Stimulated activated naive CD8-positive, alpha-beta T cell treated with anti-CD3 and anti-CD28 coated beads, Interleukin-15, Interleukin-2, amounts not matched to agents 100 ng/mL and 50 ng/mL, for 24 hours (primary cell): ENCODE measurements around the gene RAI1.
A peak's percentile ranks its signal among the peaks of the same experiment; 100 is the strongest.

Source experiments
- H3K27ac Mint-ChIP-seq: one replicate; pipeline ENCODE4 v1.8.0; 2021; ENCODE audit warnings: mild to moderate bottlenecking, mixed read lengths
- H3K27me3 Mint-ChIP-seq: one replicate; pipeline ENCODE4 v1.8.0; 2021; ENCODE audit warnings: mixed read lengths
- H3K36me3 Mint-ChIP-seq: one replicate; pipeline ENCODE4 v1.8.0; 2021; ENCODE audit warnings: low read depth, mixed read lengths
- H3K4me1 Mint-ChIP-seq: one replicate; pipeline ENCODE4 v1.8.0; 2021; ENCODE audit warnings: low read depth, mixed read lengths
- H3K4me3 Mint-ChIP-seq: one replicate; pipeline ENCODE4 v1.8.0; 2021; ENCODE audit warnings: mild to moderate bottlenecking, mixed read lengths
- H3K9me3 Mint-ChIP-seq: one replicate; pipeline ENCODE4 v1.8.0; 2021; ENCODE audit warnings: mixed read lengths

RAI1 gene

DNA sequence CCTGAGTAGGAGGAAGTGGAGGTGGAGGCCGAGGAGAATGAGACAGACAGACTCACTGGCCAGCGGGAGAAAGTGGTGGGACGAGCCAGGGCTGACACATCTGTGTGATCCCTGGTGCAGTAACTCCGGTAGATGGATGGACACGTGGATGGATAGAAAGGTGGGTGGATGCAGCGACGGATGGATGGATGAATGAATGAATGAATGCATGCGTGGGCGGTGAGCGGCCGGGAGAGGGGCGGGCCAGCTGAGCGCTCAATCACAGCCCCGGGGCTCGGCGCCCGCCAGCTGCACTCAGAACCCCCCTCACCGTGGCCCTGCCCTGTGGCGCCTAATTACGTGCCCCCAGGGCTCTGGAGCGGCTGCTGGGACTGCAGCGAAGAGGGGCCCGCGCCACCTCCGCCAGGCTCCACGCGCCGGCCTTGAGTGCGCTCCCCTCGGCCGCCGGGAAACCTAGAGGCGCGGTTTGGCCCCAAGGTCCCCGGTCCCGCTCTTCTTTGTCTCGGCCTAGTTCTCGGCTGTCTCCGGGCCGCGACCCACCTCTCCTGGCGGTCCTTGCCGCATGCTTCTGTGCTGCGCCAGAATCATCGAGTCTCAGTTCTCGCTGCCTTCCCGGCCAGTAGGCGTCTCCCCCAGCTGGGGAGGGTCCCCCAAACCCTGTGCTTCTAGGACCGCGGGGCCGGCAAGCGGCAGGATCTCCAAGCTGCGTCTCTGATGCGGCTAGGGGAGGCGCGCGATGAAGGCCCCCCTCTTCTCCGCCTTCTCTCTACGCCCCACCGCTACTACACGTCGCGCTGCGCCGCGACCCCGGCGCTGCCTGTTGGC lies 41.0 kb downstream of the RAI1 start:
- H3K27ac Mint-ChIP-seq: no peak overlapping the region
- peak overlapping the region; percentile 72 for H3K4me3 Mint-ChIP-seq
- no peaks in the 10 kb centered on the region for H3K9me3 Mint-ChIP-seq
- peaks cover 40% of the 10 kb centered on the region for H3K4me1 Mint-ChIP-seq
- peaks cover 3% of the 10 kb centered on the region for H3K36me3 Mint-ChIP-seq
- peaks cover 18% of the 10 kb centered on the region for H3K27me3 Mint-ChIP-seq

- peaks cover 18% of the 10 kb centered on the region for H3K27me3 Mint-ChIP-seq
- peak overlapping the region; percentile 40 for H3K27ac Mint-ChIP-seq
- H3K4me1 Mint-ChIP-seq: peaks cover 37% of the 10 kb centered on the region
Observed at GRCh38 chr17:17722906-17723353, 41.7 kb downstream of the RAI1 start.

GRCh38 chr17:17723354-17724261 lies 42.4 kb downstream of the RAI1 start:
- peaks cover 36% of the 10 kb centered on the region for H3K4me1 Mint-ChIP-seq
- H3K27ac Mint-ChIP-seq: peak overlapping the region; percentile 16
- H3K36me3 Mint-ChIP-seq: no peaks in the 10 kb centered on the region
- H3K27me3 Mint-ChIP-seq: peaks cover 18% of the 10 kb centered on the region
- peak overlapping the region; percentile 84 for H3K4me3 Mint-ChIP-seq
- no peaks in the 10 kb centered on the region for H3K9me3 Mint-ChIP-seq

More at GRCh38 chr17:17722906-17723353, 41.7 kb downstream of the RAI1 start:
- no peaks in the 10 kb centered on the region for H3K36me3 Mint-ChIP-seq
- peak overlapping the region; percentile 72 for H3K4me3 Mint-ChIP-seq
- H3K9me3 Mint-ChIP-seq: no peaks in the 10 kb centered on the region

DNA sequence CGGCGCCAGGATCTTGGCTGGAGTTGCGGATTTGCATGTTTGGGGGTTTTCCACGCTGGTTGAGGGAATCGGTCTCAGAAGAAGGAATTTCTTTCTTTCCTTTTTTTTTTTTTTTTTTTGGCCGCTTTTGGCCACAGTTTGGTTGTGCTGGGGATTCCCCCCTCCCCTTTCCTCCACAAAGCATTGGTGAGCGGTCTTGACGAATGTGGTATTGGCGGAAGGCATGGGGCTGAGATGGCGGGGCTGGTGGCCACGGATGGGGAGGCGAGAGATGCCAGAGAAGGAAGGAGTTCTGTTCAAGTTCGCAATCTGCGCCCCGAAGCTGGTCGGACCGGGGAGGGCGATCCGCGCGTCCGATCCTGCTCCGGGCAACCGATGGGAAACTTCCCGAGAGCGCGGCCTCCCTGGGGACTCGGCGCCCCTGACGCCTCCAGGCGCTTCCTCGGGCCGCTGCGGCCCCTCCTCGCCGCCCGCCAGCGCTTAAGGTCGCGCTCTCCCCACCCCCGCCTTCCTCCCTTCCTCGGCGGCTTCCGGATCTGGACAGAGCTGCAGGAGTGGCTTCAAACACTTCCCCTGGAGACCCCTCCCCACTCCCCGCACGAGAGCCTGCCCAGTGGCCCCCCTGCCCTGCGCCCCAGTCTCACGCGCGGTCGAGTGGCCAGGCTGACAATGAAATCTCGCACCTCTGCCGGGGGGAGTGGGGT lies 43.2 kb downstream of the RAI1 start:
- Mint-ChIP-seq H3K9me3 (no peaks in the 10 kb centered on the region), H3K4me1 (peaks cover 37% of the 10 kb centered on the region), H3K27ac (no peak overlapping the region), H3K27me3 (peaks cover 18% of the 10 kb centered on the region), H3K36me3 (no peaks in the 10 kb centered on the region), H3K4me3 (peak overlapping the region; percentile 84)

DNA sequence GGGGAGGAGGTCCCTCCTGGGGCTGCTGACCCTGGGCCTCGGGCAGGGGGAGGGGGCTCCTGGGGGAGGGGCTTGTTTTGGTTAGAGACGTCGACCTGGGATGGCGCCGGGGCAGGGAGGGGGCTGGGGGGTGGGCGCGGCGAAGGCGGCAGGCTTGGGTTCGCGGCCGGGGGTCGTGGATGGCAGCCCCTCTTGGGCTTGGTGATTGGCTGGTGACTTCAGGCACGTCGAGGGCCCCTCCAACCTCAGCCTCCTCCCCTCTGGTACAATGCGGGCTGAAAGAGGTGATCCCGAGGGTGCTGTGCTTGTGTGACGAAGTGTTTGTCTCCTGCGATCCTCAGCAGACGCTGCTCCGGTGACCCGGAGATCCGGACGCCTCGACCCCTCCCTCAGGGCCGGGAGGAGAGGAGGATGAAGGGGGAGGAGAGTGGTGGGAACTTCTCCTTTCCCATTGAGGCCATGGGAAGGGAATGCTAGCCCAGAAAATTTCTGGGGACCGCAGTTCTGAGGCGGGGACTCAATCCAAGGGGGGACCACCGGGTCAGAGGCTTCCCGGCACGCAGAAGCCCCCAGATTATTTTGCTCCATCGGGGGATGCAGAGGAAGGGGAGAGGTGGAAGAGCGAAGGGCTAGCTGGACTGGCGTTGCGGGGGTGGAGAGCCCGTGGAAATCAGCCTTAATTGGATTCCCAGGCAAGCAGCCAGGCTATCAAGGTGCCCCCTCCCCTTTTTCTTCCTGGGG lies 43.9 kb downstream of the RAI1 start:
- Mint-ChIP-seq H3K27ac (no peak overlapping the region), H3K9me3 (no peaks in the 10 kb centered on the region), H3K36me3 (no peaks in the 10 kb centered on the region), H3K4me3 (peak overlapping the region; percentile 43), H3K27me3 (peaks cover 18% of the 10 kb centered on the region), H3K4me1 (peaks cover 41% of the 10 kb centered on the region)

GRCh38 chr17:17725752-17726457 lies 44.6 kb downstream of the RAI1 start:
- no peak overlapping the region for H3K4me3 Mint-ChIP-seq
- no peaks in the 10 kb centered on the region for H3K9me3 Mint-ChIP-seq
- H3K27ac Mint-ChIP-seq: no peak overlapping the region
- no peaks in the 10 kb centered on the region for H3K36me3 Mint-ChIP-seq
- H3K27me3 Mint-ChIP-seq: peaks cover 18% of the 10 kb centered on the region
- H3K4me1 Mint-ChIP-seq: peaks cover 41% of the 10 kb centered on the region

DNA sequence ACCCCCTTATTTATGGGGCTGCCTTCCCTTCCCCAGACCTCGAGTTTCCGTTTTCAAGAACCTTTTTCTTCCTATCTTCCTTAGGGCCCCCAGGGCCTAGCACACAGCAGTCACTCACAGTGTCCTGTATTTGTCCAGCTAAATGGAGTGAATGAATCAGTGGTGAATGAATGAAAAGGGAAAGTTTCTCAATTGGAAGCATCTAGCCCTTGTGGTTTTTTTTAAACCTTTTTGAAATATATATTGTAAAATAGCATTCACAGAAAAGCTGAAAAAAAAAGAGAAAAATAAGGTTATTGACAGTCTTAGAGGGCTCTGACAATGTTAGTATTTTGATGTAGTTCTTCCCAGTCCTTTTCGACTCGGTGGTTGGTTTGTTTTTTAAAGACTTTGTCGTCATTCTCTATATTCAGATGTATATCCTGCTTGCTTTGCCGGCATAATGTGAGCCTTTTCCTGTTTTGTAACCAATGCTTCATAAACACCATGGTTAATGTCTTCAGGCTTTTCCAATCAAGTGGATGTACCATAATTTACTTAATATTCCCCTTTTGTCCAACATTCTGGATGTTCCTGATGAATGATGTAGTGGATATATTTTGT lies 45.3 kb downstream of the RAI1 start:
- no peaks in the 10 kb centered on the region for H3K36me3 Mint-ChIP-seq
- H3K9me3 Mint-ChIP-seq: no peaks in the 10 kb centered on the region
- peaks cover 36% of the 10 kb centered on the region for H3K4me1 Mint-ChIP-seq
- peak overlapping the region; percentile 45 for H3K27ac Mint-ChIP-seq
- no peak overlapping the region for H3K4me3 Mint-ChIP-seq
- peaks cover 14% of the 10 kb centered on the region for H3K27me3 Mint-ChIP-seq

GRCh38 chr17:17727111-17727659 lies 45.9 kb downstream of the RAI1 start:
- H3K27me3 Mint-ChIP-seq: peaks cover 9% of the 10 kb centered on the region
- H3K4me3 Mint-ChIP-seq: no peak overlapping the region
- H3K27ac Mint-ChIP-seq: no peak overlapping the region
- H3K36me3 Mint-ChIP-seq: no peaks in the 10 kb centered on the region
- no peaks in the 10 kb centered on the region for H3K9me3 Mint-ChIP-seq
- peaks cover 30% of the 10 kb centered on the region for H3K4me1 Mint-ChIP-seq

DNA sequence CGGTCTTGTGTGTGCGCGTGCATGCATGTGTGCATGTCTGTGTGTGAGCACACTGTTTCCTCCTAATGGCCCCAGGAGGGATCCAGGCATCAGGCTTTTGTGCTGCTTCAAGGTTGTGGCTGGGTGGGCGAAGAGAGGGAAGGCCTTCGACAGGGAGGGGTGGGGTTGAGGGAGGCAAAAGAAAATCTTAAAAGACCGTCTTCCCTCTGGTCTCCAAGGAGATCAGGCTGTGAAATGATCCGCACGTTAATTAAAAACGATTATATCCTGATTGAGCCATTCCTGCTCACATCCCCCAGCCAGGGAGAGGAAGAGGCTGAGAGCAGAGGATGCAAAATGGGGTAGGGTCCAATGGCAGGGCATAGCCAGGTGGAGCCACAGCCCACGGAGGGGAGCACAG lies 46.9 kb downstream of the RAI1 start:
- no peak overlapping the region for H3K27ac Mint-ChIP-seq
- H3K4me1 Mint-ChIP-seq: peaks cover 25% of the 10 kb centered on the region
- peaks cover 2% of the 10 kb centered on the region for H3K27me3 Mint-ChIP-seq
- H3K36me3 Mint-ChIP-seq: no peaks in the 10 kb centered on the region
- H3K4me3 Mint-ChIP-seq: no peak overlapping the region
- no peaks in the 10 kb centered on the region for H3K9me3 Mint-ChIP-seq

GRCh38 chr17:17728550-17729251 lies 47.4 kb downstream of the RAI1 start:
- H3K36me3 Mint-ChIP-seq: no peaks in the 10 kb centered on the region
- no peak overlapping the region for H3K4me3 Mint-ChIP-seq
- H3K27ac Mint-ChIP-seq: no peak overlapping the region
- peaks cover 28% of the 10 kb centered on the region for H3K4me1 Mint-ChIP-seq
- no peaks in the 10 kb centered on the region for H3K27me3 Mint-ChIP-seq
- no peaks in the 10 kb centered on the region for H3K9me3 Mint-ChIP-seq

GRCh38 chr17:17729620-17730249 lies 48.5 kb downstream of the RAI1 start:
- H3K9me3 Mint-ChIP-seq: no peaks in the 10 kb centered on the region
- no peak overlapping the region for H3K4me3 Mint-ChIP-seq
- H3K27me3 Mint-ChIP-seq: no peaks in the 10 kb centered on the region
- H3K36me3 Mint-ChIP-seq: no peaks in the 10 kb centered on the region
- H3K4me1 Mint-ChIP-seq: peaks cover 32% of the 10 kb centered on the region
- H3K27ac Mint-ChIP-seq: no peak overlapping the region

GRCh38 chr17:17730250-17730935 lies 49.1 kb downstream of the RAI1 start:
- H3K27ac Mint-ChIP-seq: no peak overlapping the region
- H3K4me3 Mint-ChIP-seq: no peak overlapping the region
- H3K27me3 Mint-ChIP-seq: no peaks in the 10 kb centered on the region
- H3K4me1 Mint-ChIP-seq: peaks cover 32% of the 10 kb centered on the region
- no peaks in the 10 kb centered on the region for H3K36me3 Mint-ChIP-seq
- H3K9me3 Mint-ChIP-seq: no peaks in the 10 kb centered on the region
